Activated naive CD4-positive, alpha-beta T cell treated with anti-CD3 and anti-CD28 coated beads, Interleukin-2, amount 10 ng/mL, durations not matched to agents 7 days and 5 days (primary cell): ENCODE data around the gene TMEM151B.
"Not testable (repeated sequence)": the region's sequence is repeated elsewhere in the genome, so short reads cannot be mapped to it uniquely, and the experiment has no call there.

ENCODE experiments used
- CTCF ChIA-PET: fragments of 350-600 bp; sonication (Branson Sonifier 250); formaldehyde crosslinking; loops from one replicate; lab custom pipeline; 2021; ENCODE audit warnings: antibody characterized with exemption; lab: Charles Lee
- DNase-seq: peaks from one replicate; pipeline ENCODE4 v3.0.0-alpha.2; 2020
- H3K27ac Mint-ChIP-seq: one replicate; pipeline ENCODE4 v1.8.0; 2021; ENCODE audit warnings: mild to moderate bottlenecking, moderate library complexity, mixed read lengths
- H3K27me3 Mint-ChIP-seq: one replicate; pipeline ENCODE4 v1.8.0; 2021; ENCODE audit warnings: mild to moderate bottlenecking, mixed read lengths
- H3K36me3 Mint-ChIP-seq: one replicate; pipeline ENCODE4 v1.8.0; 2021; ENCODE audit warnings: mixed read lengths
- H3K4me1 Mint-ChIP-seq: one replicate; pipeline ENCODE4 v1.8.0; 2021; ENCODE audit warnings: mixed read lengths
- H3K4me3 Mint-ChIP-seq: one replicate; pipeline ENCODE4 v1.8.0; 2021; ENCODE audit warnings: mild to moderate bottlenecking, moderate library complexity, mixed read lengths
- H3K9me3 Mint-ChIP-seq: one replicate; pipeline ENCODE4 v1.8.0; 2021; ENCODE audit warnings: mixed read lengths

Gene TMEM151B

DNA sequence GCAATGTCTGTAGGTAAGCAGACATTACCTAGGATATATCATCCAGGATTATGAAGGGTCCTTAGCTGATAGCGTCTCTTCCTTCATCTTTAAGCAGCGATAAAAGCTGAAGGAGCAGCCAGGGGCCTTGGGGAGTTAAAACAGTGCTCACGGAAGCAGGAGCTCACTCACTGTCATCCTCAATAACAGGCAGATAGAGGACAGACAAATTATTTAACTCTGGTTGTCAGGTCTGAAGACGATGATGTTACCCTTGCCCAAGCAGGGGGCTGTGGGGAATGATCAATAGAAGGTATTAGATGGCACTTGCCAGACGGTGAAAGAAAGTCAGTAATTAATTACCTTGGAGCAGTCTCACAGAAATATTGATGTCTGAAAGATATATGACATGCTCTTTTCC, 59.6 kb downstream of the TMEM151B start:
- DNase-seq, result no peak
- H3K9me3 Mint-ChIP-seq, result no peaks in the 10 kb centered on the region
- CTCF ChIA-PET, result interaction anchor here (0.7 to 1.4 kb wide), 2 partner anchors 25 to 63 kb away, joined by 3 to 4 read pairs; no protein-coding TSS in a partner anchor
- H3K27me3 Mint-ChIP-seq, result peaks cover 30% of the 10 kb centered on the region
- H3K4me1 Mint-ChIP-seq, result no peaks in the 10 kb centered on the region
- H3K36me3 Mint-ChIP-seq, result no peaks in the 10 kb centered on the region
- H3K4me3 Mint-ChIP-seq, result no peak overlapping the region
- H3K27ac Mint-ChIP-seq, result no peak overlapping the region

DNA sequence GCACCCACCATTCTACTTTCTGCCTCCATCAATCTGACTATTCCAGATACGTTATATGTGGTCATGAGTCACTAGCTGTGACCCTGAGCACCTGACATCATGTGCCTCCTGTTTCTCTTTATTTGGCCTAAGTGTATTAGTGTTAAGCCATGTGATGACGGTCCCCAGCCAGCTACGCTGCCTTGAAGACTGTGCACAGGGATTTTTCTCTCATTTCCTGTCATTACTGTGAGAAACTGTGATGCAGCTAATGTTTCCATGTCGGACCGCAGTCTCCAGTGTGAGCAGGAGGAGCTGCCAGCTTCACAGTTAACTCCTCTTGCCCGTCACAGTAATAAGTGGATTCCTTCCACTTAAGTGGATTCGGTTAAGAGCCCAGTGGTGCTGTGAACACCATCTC, 62.3 kb downstream of the TMEM151B start:
- Mint-ChIP-seq H3K27me3 (peaks cover 30% of the 10 kb centered on the region), H3K27ac (no peak overlapping the region), H3K4me3 (no peak overlapping the region), H3K36me3 (no peaks in the 10 kb centered on the region), H3K4me1 (no peaks in the 10 kb centered on the region), H3K9me3 (no peaks in the 10 kb centered on the region)
- DNase-seq, result no peak
- CTCF ChIA-PET, result interaction anchor here (0.5 to 1.1 kb wide), 3 partner anchors 9 to 134 kb away, joined by 3 to 4 read pairs (median 3); partner anchors contain the start of gene AARS2

DNA sequence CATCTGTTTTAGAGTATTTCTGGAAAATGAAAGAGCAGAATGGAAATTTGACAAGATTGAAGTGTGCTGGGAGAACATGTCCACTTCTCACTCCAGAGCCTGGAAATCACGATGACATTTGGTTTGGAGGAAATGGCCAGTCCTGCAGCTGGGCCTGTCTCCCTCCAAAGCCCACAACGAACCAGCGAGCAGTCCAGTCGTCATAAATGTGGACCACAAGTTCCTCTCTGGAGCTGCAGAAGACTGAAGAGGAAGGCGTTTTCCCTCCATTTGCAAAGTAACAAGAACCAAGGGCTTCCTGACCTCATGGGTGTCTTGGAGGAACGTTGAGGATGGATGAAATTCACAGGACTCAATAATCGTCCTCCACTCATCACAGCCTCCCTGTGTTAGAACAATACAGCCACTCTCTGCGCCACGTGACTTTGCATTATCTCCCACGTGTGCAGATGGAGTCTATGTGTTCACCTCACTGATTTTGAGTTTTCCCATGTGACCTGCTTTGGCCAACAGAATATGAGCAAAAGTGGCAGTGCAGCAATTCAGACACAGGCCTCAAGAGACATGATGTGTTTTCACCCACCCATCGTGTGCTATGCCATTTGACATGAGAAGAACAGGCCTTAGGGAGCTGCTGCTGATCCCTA, 63.1 kb downstream of the TMEM151B start:
- CTCF ChIA-PET, result interaction anchor here (1.1 to 1.3 kb wide), 2 partner anchors 20 to 28 kb away, joined by 3 to 4 read pairs; partner anchors contain the start of gene AARS2
- no peak for DNase-seq
- H3K36me3 Mint-ChIP-seq, result no peaks in the 10 kb centered on the region
- no peak overlapping the region for H3K27ac Mint-ChIP-seq
- no peak overlapping the region for H3K4me3 Mint-ChIP-seq
- H3K9me3 Mint-ChIP-seq, result no peaks in the 10 kb centered on the region
- peaks cover 21% of the 10 kb centered on the region for H3K27me3 Mint-ChIP-seq
- H3K4me1 Mint-ChIP-seq, result no peaks in the 10 kb centered on the region

DNA sequence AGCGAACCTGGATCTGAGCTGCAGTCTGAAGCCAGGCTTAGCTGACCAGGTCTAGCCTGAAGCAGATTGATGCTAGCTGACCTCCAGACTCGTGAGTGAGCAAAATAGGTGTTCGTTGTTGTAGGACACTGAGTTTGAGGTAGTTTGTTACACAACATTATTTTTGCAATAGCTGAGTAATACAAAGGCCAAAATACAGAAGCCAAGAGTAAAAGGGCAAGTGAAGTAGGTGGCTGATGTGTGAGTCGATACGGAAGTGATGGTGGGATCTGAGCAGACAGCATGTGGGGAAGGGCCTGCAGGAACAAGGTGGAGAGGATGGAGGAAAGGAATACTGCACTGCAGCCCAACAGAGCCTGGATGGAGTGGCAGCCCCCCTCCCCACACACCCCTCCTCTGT, 63.7 kb downstream of the TMEM151B start:
- Mint-ChIP-seq H3K27ac (no peak overlapping the region), H3K36me3 (no peaks in the 10 kb centered on the region), H3K27me3 (peaks cover 17% of the 10 kb centered on the region), H3K9me3 (no peaks in the 10 kb centered on the region), H3K4me3 (no peak overlapping the region), H3K4me1 (no peaks in the 10 kb centered on the region)
- CTCF ChIA-PET, result interaction anchor here (1.3 kb wide), 1 partner anchor 29 kb away, joined by 4 read pairs; no protein-coding TSS in a partner anchor
- DNase-seq, result no peak

DNA sequence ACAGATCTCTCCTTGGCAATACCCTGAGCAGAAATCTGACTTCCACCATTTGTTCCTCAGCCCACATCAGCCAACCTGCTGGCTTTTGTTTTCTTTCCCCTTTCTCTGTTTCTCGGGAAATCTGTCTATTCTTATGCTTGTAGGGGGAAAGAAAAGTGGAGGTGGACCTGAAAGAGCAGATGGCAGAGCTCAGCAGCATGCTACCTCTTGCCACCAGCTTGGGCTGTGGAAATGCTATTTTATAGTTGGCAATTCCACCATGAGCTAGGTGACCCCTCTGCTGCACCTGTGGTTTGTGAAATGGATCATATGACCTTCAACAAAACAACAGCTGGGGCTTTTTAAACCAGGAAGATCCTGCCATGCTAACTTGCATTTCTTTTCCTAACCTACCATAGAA, 65.4 kb downstream of the TMEM151B start:
- no peaks in the 10 kb centered on the region for H3K9me3 Mint-ChIP-seq
- peaks cover 16% of the 10 kb centered on the region for H3K27me3 Mint-ChIP-seq
- CTCF ChIA-PET, result interaction anchor here (1.0 to 5.4 kb wide), 4 partner anchors 23 to 74 kb away, joined by 3 to 105 read pairs (median 6); partner anchors contain the start of genes AARS2 and CDC5L
- DNase-seq, result no peak
- H3K36me3 Mint-ChIP-seq, result no peaks in the 10 kb centered on the region
- H3K27ac Mint-ChIP-seq, result no peak overlapping the region
- H3K4me3 Mint-ChIP-seq, result no peak overlapping the region
- no peaks in the 10 kb centered on the region for H3K4me1 Mint-ChIP-seq

DNA sequence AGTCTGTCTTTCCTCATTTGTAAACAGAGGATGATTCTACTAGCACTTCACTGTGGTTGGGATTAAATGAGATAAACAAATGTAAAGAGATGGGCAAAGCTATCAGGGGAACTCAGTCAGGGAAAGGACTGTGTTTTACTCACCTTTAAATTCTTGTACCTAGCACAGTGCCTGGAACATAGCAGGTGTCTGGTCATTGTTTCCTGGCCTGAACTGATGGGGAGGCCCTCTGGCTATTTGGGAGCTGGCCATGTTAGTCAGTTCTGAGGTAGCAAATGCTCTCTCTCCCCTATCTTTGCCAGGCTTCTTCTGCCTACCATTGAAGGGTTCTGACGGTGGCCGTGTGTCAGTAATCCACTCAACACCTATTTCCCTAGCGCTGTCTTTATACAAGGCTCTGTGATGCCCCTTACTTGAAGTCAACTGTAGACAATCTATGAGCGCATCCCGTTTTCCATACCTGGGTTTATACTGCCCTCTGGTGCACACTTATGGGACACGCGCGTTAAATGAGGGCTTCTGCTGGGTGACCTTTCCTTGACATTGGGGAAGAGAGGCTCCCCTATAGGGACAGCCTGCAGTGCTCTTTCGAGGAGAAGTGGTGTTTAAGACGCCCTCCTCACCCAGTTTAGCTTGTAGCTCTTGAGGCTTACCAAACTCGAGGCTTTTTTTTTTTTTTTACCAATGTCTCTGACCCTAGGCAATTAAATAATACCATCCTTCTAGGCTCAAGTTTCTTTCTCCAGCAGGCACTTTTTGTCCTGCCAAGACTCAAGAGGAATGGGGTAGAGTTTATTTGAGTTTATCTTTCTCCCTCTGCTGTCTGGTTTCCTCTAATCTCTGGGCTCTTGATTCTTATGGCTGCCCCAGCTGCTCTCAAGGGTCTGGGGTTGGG, 68.2 kb downstream of the TMEM151B start:
- Mint-ChIP-seq H3K9me3 (no peaks in the 10 kb centered on the region), H3K4me1 (no peaks in the 10 kb centered on the region), H3K36me3 (no peaks in the 10 kb centered on the region), H3K4me3 (no peak overlapping the region), H3K27me3 (peaks cover 36% of the 10 kb centered on the region), H3K27ac (no peak overlapping the region)
- peak; percentile 77 for DNase-seq
- CTCF ChIA-PET, result interaction anchor here (0.7 to 5.4 kb wide), 16 partner anchors 24 to 243 kb away, joined by 3 to 105 read pairs (median 3); partner anchors contain the start of gene SLC35B2

DNA sequence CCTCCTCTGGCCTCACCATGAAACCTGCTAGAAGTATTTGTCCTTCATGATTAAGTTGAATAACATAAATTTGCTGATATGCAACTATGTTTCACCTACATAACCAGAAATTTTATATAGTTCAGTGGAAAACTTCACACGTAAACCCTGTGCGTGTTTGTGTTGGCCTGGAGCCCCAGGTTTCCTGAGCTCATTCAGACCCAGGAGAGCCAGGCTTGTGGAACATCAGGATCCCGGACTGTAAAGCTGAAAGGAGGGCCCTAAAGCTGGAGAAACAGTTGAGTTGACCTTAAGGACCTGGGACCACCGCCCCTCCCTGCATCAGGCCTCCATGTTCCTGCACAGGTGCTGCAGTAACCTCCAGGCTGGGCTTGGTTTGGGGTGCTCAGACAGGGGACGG, 69.1 kb downstream of the TMEM151B start:
- CTCF ChIA-PET, result interaction anchor here (0.7 to 5.4 kb wide), 8 partner anchors 51 to 243 kb away, joined by 3 to 105 read pairs (median 4); no protein-coding TSS in a partner anchor
- no peak for DNase-seq
- Mint-ChIP-seq H3K36me3 (no peaks in the 10 kb centered on the region), H3K4me3 (no peak overlapping the region), H3K9me3 (no peaks in the 10 kb centered on the region), H3K27me3 (peaks cover 43% of the 10 kb centered on the region), H3K4me1 (no peaks in the 10 kb centered on the region), H3K27ac (no peak overlapping the region)

DNA sequence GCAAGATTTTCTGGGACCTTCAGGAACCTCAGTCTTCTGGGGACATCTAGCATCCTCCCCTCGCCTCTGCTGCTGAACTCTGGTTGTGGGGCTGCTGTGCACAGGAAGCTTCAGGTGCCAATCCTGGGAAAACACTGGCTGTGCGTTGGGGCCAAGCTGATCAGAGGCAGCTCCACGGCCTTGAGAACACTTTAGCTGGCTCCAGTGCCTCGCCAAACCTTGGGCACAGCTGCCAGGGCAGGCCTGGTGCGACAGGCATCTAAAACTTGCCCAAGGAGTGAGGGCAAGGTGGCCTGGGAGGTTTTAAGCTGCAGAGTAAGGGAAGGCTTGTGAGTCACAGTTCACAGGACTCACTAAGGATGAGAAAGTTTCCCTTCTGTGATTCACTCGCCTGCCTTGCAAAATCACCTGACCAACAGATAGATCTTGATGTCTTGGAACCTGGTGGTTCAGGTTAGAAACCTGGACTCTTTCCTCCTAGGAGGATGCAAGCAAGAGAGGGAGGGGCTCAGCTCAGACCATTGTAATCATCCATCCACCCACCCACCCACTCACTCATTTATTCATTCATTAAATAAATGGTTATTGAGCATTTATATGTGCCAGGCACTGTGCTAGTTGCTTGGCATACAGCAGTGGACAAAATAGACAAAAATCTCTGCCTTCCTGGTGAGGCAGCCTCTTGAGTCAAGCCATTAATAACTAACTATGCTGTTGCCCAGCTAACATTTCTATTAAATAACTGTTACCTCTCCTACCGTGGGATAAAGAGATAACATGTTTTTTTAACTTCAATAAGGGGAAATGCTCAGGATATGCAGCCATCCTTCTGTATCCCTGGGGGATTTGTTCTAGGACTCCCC, 69.7 kb downstream of the TMEM151B start:
- no peaks in the 10 kb centered on the region for H3K36me3 Mint-ChIP-seq
- H3K4me1 Mint-ChIP-seq, result no peaks in the 10 kb centered on the region
- H3K27ac Mint-ChIP-seq, result no peak overlapping the region
- no peak for DNase-seq
- H3K27me3 Mint-ChIP-seq, result peaks cover 48% of the 10 kb centered on the region
- CTCF ChIA-PET, result interaction anchor here (0.6 to 5.4 kb wide), 8 partner anchors 14 to 240 kb away, joined by 3 to 105 read pairs (median 3); no protein-coding TSS in a partner anchor
- no peaks in the 10 kb centered on the region for H3K9me3 Mint-ChIP-seq
- no peak overlapping the region for H3K4me3 Mint-ChIP-seq

DNA sequence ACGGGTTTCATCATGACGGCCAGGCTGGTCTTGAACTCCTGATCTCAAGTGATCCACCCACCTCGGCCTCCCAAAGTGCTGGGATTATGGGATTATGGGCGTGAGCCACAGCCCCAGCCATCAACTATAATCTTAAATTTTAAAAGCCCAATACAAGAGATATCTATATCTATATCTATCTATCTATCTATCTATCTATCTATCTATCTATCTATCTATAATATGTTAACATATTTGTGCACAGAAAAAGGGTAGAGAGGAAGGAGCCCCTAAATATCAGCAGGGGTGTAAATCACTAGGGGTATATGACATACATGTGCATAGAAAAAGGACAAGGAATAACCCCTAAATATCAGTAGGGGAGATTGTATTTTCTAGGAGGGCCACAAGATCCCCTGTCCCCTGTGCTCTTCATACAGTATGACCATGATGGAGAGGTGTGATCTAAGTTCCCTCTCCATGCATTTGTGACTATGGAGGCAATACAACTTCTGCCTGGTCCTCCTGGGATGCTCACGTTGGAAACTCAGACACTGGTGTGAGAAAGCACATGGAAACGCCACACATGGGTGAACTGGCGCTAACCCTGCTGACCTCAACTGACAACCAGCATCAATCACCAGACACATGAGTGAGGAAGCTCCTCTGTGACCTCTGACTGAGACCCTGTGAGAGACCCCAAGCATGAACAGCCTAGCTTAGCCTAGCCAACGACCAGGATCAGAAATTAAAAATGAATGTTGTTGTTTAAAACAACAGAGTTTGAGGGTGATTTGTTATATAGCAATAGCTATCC, 71.0 kb downstream of the TMEM151B start:
- H3K36me3 Mint-ChIP-seq, result no peaks in the 10 kb centered on the region
- peaks cover 53% of the 10 kb centered on the region for H3K27me3 Mint-ChIP-seq
- H3K4me1 Mint-ChIP-seq, result no peaks in the 10 kb centered on the region
- no peak for DNase-seq
- CTCF ChIA-PET, result interaction anchor here (0.9 to 3.6 kb wide), 4 partner anchors 18 to 74 kb away, joined by 3 to 15 read pairs (median 4); no protein-coding TSS in a partner anchor
- no peak overlapping the region for H3K27ac Mint-ChIP-seq
- no peaks in the 10 kb centered on the region for H3K9me3 Mint-ChIP-seq
- H3K4me3 Mint-ChIP-seq, result no peak overlapping the region

DNA sequence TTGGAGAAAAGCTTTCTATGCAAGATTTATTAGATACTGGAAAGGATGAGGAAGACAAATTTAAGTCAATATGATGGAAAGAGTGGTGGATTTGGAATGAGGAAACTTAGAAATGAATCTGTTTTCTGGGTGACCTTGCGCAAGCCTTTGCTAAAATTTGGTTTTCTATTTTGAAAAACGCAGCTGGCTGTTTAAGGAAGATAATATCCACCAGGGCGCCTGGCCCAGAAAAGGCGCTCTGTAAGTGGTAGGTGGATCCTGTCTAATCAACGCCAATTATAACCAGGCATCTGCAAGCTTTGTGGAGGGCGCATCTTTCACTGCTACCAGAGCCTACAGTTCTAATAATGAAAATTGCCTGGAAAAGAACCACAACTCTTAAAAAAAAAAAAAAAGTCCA, 71.8 kb downstream of the TMEM151B start:
- CTCF ChIA-PET, result interaction anchor here (0.9 to 3.6 kb wide), 5 partner anchors 19 to 117 kb away, joined by 3 to 15 read pairs (median 3); no protein-coding TSS in a partner anchor
- Mint-ChIP-seq H3K4me1 (no peaks in the 10 kb centered on the region), H3K36me3 (no peaks in the 10 kb centered on the region), H3K4me3 (no peak overlapping the region), H3K9me3 (no peaks in the 10 kb centered on the region), H3K27me3 (peaks cover 55% of the 10 kb centered on the region), H3K27ac (no peak overlapping the region)
- DNase-seq, result no peak

DNA sequence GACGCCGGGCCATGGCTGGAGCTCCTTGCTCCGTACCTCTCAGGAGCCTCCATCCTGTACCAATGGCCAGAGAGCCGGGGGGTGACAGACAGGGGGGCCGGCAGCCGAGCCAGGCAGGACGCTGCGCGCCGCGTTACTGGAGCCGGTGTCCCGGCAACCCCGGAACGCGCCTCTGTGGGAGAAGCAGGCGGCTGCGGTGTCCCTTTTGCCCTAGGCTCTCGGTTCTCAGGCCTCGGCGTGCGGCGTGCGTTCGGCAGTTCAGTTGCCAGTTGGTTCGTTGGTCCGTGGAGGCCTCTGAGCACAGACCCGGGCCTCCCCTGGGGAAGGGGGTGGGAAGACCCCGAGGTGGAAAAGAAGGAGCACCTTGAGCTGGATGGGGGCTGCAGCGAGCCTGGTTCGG, 72.2 kb downstream of the TMEM151B start, which contains the start of gene SPATS1:
SPATS1 (plus strand) TSS at position 162 of the 400 bp plus-strand sequence. CDS start 446 bp downstream, outside the sequence.
- no peak within 1 kb of the TSS for H3K4me3 Mint-ChIP-seq
- no peaks in the 10 kb centered on the region for H3K9me3 Mint-ChIP-seq

DNA sequence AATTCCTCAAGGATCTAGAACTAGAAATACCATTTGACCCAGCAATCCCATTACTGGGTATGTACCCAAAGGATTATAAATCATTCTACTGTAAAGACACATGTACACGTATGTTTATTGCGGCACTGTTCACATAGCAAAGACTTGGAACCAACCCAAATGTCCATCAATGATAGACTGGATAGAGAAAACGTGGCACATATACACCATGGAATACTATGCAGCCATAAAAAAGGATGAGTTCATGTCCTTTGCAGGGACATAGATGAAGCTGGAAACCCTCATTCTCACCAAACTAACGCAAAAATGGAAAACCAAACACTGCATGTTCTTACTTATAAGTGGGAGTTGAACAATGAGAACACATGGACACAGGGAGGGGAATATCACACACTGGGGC, 76.6 kb downstream of the TMEM151B start:
- CTCF ChIA-PET, result interaction anchor here (1.3 to 1.9 kb wide), 2 partner anchors 10 to 51 kb away, joined by 3 to 5 read pairs; no protein-coding TSS in a partner anchor
- H3K27ac Mint-ChIP-seq, H3K4me3 Mint-ChIP-seq, H3K4me1 Mint-ChIP-seq, H3K9me3 Mint-ChIP-seq, H3K36me3 Mint-ChIP-seq, DNase-seq: not testable (repeated sequence)
- H3K27me3 Mint-ChIP-seq, result peaks cover 45% of the 10 kb centered on the region

More for the DNA sequence above, 72.2 kb downstream of the TMEM151B start, which contains the start of gene SPATS1:
- Mint-ChIP-seq H3K36me3 (no peaks in the 10 kb centered on the region), H3K27me3 (peaks cover 55% of the 10 kb centered on the region), H3K4me1 (no peaks in the 10 kb centered on the region), H3K27ac (no peak within 1 kb of the TSS)
- no peak for DNase-seq
- CTCF ChIA-PET, result interaction anchor here (0.6 to 3.6 kb wide), 5 partner anchors 37 to 117 kb away, joined by 3 to 15 read pairs (median 3); no protein-coding TSS in a partner anchor
